GM19025 (cell line): Measurements from ENCODE around the gene SLCO1C1.
"Not testable (repeated sequence)": the region's sequence is repeated elsewhere in the genome, so short reads cannot be mapped to it uniquely, and the experiment has no call there.

ENCODE experiments used
- ATAC-seq: cut with Tn5 transposase; IDR thresholded peaks from one replicate; pipeline ENCODE4 v1.9.1; 2021; ENCODE audit warnings: mild to moderate bottlenecking, low read depth, moderate library complexity; ENCODE audit not compliant: unreplicated experiment

SLCO1C1 gene

GRCh38 chr12:20695232-20695631 is at the start of gene SLCO1C1:
SLCO1C1 (plus strand) TSS chr12:20695332; CDS start chr12:20699577, 4,245 bp downstream.
- no peak for ATAC-seq

GRCh38 chr12:20646239-20646827 is 48.8 kb upstream of the SLCO1C1 start:
- ATAC-seq, result no peak

- ATAC-seq, result no peak
These were observed 41.3 kb upstream of the SLCO1C1 start for GRCh38 chr12:20653871-20654270.

GRCh38 chr12:20656600-20656999 is 38.5 kb upstream of the SLCO1C1 start:
- no peak for ATAC-seq

GRCh38 chr12:20657496-20657895 is 37.6 kb upstream of the SLCO1C1 start:
- ATAC-seq, result no peak

- ATAC-seq, result no peak
These were observed 13.8 kb upstream of the SLCO1C1 start for GRCh38 chr12:20681334-20681733.

GRCh38 chr12:20696181-20696905 is 1.2 kb downstream of the SLCO1C1 start:
- no peak for ATAC-seq

- ATAC-seq, result no peak
These were observed 6.0 kb downstream of the SLCO1C1 start for GRCh38 chr12:20701106-20701505.

GRCh38 chr12:20704860-20705259 is 9.7 kb downstream of the SLCO1C1 start:
- ATAC-seq, result no peak

GRCh38 chr12:20711846-20712245 is 16.7 kb downstream of the SLCO1C1 start:
- no peak for ATAC-seq

GRCh38 chr12:20716037-20716436 is 20.9 kb downstream of the SLCO1C1 start:
- no peak for ATAC-seq

GRCh38 chr12:20716985-20717384 is 21.9 kb downstream of the SLCO1C1 start:
- ATAC-seq, result no peak

- ATAC-seq, result no peak
These were observed 23.2 kb downstream of the SLCO1C1 start for GRCh38 chr12:20718294-20718693.

- no peak for ATAC-seq
These were observed 27.0 kb downstream of the SLCO1C1 start for GRCh38 chr12:20722142-20722541.

GRCh38 chr12:20731274-20731673 is 36.1 kb downstream of the SLCO1C1 start:
- ATAC-seq, result no peak

GRCh38 chr12:20740972-20741371 is 45.8 kb downstream of the SLCO1C1 start:
- no peak for ATAC-seq

- ATAC-seq, result no peak
These were observed 53.1 kb downstream of the SLCO1C1 start for GRCh38 chr12:20748198-20748597.

GRCh38 chr12:20751046-20751445 is 55.9 kb downstream of the SLCO1C1 start:
- no peak for ATAC-seq

- no peak for ATAC-seq
These were observed 82.3 kb downstream of the SLCO1C1 start for GRCh38 chr12:20777420-20777819.

GRCh38 chr12:20778969-20779368 is 83.8 kb downstream of the SLCO1C1 start:
- ATAC-seq, result no peak

- ATAC-seq, result not testable (repeated sequence)
These were observed 84.8 kb downstream of the SLCO1C1 start for GRCh38 chr12:20779971-20780370.

- ATAC-seq, result not testable (repeated sequence)
These were observed 88.7 kb downstream of the SLCO1C1 start for GRCh38 chr12:20783796-20784357.
